SIG-M5 treated with dmso at 0.1 percent for 504 hours (cell line): Measurements from ENCODE around the gene CARF.
A peak's percentile ranks its signal among the peaks of the same experiment; 100 is the strongest.
"Not testable (repeated sequence)": the region's sequence is repeated elsewhere in the genome, so short reads cannot be mapped to it uniquely, and the experiment has no call there.

Experiments
- DNase-seq: peaks from one replicate; lab custom pipeline; 2025; ENCODE audit not compliant: unreplicated experiment; lab: John Stamatoyannopoulos, UW

CARF gene

GRCh38 chr2:202934456-202934855, 22.4 kb downstream of the CARF start:
- no peak for DNase-seq

GRCh38 chr2:202938960-202939359, 26.9 kb downstream of the CARF start:
- no peak for DNase-seq

DNA sequence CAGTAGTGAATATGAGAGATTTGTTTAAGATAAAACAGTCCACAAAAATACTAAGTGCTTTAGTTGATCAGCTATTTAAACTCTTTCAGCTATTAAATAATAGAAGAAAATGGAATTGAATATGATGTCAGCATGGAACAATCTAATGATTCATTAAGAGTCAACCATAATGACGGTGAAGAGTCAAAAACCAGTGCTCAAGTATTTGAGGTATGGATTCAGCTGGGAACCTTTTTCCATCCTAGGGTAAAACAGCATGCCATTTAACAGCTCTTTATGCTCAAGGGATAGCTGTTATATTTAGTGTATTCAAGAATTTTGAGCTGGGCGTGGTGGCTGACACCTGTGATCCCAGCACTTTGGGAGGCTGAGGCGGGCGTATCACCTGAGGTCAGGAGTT, 29.7 kb downstream of the CARF start:
- no peak for DNase-seq

- no peak for DNase-seq
Observed at GRCh38 chr2:202944408-202944807, 32.3 kb downstream of the CARF start.

- no peak for DNase-seq
Observed at GRCh38 chr2:202944816-202945215, 32.7 kb downstream of the CARF start.

DNA sequence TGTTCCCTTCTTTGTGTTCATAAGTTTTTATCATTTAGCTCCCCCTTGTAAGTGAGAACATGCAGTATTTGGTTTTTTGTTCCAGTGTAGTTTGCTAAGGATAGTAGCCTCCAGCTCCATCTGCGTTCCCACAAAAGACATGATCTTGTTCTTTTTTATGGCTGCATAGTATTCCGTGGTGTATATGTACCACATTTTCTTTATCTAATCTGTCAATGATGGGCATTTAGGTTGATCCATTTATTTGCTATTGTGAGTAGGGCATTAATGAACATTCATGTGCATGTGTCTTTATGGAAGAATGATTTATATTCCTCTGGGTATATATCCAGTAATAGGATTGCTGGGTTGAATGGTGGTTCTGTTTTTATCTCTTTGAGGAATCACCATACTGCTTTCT, 33.4 kb downstream of the CARF start:
- no peak for DNase-seq

DNA sequence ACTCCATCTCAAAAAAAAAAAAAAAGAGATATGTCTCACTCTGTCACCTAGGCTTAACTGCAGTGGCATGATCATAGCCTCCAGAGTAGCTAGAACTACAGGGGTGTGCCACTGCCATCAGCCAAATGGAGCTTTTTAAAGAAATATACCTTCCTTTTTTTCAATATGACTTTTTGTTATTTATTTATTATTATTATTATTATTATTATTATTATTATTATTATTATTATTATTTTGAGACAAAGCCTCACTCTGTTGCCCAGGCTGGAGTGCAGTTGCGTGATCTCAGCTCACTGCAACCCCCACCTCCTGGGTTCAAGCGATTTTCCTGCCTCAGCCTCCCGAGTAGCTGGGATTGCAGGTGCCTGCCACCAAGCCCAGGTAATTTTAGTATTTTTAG, 37.3 kb downstream of the CARF start:
- DNase-seq = not testable (repeated sequence)

DNA sequence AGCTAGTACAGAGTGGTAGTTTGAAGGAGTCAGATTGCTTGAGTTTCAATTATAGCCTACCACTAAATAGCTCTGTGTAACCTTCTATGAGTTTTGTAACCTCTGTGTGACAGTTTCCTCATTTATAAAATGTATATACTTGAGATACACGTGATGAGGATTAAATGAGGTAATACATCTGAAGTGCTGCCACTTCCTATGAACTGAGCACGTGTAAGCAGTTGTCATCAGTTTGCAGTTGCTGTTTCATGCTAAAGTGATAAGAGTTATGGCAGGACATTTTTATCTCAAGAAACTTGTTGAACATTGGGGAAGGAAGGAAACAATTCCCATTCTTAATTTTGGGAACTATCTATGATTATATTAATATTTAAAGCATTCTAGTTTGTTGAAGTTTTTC, 38.5 kb downstream of the CARF start:
- DNase-seq = peak; percentile 71

DNA sequence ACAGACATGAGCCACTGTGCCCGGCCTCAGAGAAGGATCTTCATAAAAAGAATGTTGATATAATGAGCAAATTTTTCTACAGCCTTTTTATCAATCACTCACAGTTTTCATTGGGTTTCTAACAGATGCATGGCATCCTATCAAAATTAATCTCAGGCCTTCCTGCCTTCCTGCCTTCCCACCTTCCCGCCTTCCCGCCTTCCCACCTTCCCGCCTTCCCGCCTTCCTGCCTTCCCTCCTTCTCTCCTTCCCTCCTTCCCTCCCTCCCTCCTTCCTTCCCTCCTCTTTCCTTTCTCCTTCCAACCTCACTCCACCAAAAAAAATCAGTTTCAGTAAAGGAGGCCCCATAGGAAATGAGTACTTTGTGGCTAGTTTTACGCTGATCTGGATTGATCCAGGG, 48.4 kb downstream of the CARF start:
- DNase-seq = no peak

DNA sequence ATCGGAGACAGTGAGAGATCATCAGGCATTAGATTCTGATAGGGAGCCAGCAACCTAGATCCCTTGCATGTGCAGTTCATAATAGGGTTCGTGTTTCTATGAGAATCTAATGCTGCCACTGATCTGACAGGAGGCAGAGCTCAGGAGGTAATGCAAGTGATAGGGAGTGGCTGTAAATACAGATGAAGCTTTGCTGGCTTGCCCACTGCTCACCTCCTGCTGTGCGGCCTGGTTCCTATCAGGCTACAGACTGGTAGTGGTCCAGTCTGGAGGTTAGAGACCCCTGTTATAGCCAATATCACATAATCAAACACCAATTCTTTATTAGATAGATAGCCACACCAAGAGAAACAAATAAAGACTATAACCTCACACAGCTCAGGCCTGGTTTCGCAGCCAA, 51.6 kb downstream of the CARF start:
- DNase-seq = no peak

DNA sequence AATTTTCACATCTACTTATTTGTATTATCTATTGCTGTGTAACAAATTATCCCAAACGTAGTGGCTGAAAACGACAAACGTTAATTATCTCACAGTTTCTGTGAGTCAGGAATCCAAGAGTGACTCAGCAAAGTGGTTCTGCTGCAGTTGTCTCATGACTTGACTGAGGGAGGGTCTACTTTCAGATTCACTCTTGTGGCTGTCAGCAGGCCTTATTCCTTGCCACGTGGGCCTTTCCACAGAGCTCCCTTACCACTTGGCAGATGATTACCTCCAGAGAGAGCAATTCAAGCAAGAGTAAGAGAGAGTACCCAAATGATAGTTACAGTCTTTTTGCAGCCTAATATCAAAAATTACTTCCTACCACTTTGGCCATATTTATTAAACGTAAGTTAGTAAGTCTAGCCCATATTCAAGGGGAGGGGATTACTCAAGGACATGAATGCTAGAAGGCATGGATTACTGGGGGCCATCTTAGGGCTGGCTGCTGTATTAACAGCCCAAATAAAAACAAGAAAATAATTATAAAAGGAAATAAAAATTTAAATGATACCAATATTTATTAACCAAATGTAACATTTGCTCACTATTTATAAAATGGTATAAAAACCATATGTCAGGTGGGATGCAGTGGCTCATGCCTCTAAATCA, 53.9 kb downstream of the CARF start:
- DNase-seq = peak; percentile 49

DNA sequence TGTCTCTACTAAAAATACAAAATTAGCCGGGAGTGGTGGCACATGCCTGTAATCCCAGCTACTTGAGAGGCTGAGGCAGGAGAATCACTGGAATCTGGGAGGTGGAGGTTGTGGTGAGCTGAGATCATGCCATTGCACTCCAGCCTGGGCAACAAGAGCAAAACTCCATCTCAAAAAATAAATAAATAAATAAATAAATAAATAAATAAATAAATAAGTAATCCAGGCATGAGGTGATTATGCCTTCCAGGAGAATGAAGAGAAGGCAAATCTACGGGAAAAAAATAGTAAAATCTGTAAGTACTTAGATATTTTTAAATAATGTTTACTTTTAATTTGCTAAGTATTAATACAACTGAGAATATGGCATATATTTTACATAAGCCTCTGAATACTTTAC, 57.3 kb downstream of the CARF start:
- DNase-seq = not testable (repeated sequence)

GRCh38 chr2:202976809-202977208, 64.7 kb downstream of the CARF start:
- no peak for DNase-seq

GRCh38 chr2:202982779-202983491, 70.9 kb downstream of the CARF start:
- no peak for DNase-seq

- DNase-seq = no peak
Observed at GRCh38 chr2:202989749-202990148, 77.7 kb downstream of the CARF start.

- no peak for DNase-seq
Observed at GRCh38 chr2:202990501-202990900, 78.4 kb downstream of the CARF start.

DNA sequence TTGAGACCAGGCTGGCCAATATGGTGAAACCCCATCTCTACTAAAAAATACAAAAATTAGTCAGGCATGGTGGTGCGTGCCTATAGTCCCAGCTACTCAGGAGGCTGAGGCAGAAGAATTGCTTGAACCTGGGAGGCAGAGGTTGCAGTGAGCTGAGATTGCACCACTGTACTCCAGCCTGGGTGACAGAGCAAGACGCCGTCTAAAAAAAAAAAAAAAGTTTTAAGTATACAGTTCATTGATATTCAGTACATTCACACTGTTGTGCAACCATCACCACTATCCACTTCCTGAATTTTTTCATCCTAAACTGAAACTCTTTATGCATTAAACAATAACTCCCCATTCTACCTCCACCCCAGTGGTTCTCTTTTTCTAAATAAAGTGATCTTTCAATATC, 85.0 kb downstream of the CARF start:
- DNase-seq = peak; percentile 87

DNA sequence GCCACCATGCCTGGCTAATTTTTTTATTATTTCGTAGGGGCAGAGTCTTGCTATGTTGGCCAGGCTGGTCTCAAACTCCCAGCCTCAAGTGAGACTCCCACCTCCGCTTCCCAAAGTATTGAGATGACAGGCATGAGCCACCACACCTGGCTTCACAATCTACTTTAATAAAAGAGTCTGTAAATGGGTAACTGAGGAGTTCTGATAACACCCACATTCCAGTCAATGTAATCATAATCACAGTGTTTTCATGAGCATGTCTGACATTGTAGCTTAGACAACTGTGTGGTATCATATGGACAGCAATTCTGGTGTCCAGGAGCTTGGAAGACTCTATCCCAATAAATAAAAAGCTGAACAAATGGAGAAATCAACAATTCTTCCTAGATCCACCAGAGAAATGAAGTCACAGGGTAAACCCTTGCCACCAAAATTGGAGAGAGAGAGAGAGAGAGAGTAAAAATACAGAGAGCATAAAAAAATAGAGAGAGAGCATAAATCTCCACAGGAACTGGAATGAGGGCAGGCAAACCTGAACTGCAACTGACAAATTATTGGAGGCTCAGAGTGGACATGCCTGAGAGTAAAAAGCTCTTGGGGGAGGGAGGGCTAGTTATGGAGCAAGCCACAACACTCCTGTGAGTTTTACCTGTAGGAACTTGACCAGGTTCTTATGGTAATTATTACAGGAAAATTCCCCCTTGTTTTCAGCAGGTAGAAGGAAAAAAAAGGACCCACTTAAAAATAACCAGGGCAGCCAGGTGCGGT, 90.2 kb downstream of the CARF start:
- no peak for DNase-seq

GRCh38 chr2:203003716-203004115, 91.6 kb downstream of the CARF start:
- DNase-seq = no peak

GRCh38 chr2:203014456-203015199, 102.6 kb downstream of the CARF start, which contains the start of gene NBEAL1:
Gene NBEAL1 (plus strand): TSS chr2:203014875. CDS start chr2:203016385, 1,510 bp downstream.
- DNase-seq = peak; percentile 95

GRCh38 chr2:203016716-203017115, 104.6 kb downstream of the CARF start:
- DNase-seq = no peak
